Measurements from ENCODE around the gene POU2F2. TPM values are rescaled to one million over a fixed set of nuclear protein-coding genes. Genes with fewer than 3 reads are reported as not detected.
"Not testable (repeated sequence)": the region's sequence is repeated elsewhere in the genome, so short reads cannot be mapped to it uniquely, and the experiment has no call there.

The POU2F2 gene
- total and polyA plus RNA-seq, 3 experiments from 2014 or later, result 8.5 to 47.9 (median 46.7) TPM

DNA sequence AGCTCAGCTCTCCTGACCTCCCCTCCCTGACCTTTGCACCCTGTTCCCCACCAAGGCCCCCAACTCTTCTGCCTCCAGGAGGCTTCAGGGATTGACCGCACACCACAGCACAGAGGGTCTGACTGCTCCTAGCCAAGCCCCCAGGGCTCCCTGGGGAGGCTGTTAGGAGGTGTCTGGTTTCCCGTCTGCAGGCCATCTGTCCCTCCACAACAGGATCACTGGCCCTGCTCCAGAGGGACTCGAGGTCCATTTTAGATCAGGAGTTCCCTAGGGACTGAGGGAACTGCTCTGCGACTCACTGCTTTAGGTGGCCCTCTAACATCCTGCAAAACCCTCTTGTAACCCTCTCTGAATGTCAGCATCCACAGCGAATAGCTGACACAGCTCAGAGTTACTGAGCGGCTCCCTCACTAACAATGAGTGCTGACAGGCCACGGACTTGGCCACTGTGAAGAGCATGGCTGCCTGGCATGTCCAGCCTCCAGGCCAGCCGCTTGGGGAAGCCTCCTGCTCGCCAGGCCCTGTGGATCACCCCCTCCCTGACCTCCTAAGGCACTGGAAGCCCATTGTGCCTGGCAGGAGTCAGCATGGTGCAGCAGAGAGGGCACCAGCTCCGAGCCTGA, 79.9 kb downstream of the POU2F2 start:
- Histone ChIP-seq H3K36me3 (ENCODE audit: insufficient read depth, low read length) (no peaks in the 10 kb centered on the region), H3K9me3 (ENCODE audit: low read length) (no peaks in the 10 kb centered on the region), H3K27ac (ENCODE audit: low read depth, low read length) (no peak overlapping the region), H3K4me3 (ENCODE audit: low read length) (no peak overlapping the region), H3K4me1 (ENCODE audit: insufficient read depth, low read length) (no peaks in the 10 kb centered on the region), H3K27me3 (ENCODE audit: insufficient read depth, low read length, poor library complexity, severe bottlenecking) (no peaks in the 10 kb centered on the region)
- Mint-ChIP-seq H3K27ac (no peak overlapping the region), H3K36me3 (no peaks in the 10 kb centered on the region), H3K27me3 (peaks cover 0 to 9% of the 10 kb centered on the region in 2 donors), H3K9me3 (no peaks in the 10 kb centered on the region), H3K4me3 (no peak overlapping the region), H3K4me1 (peaks cover 7 to 9% (median 9%) of the 10 kb centered on the region in 3 donors)
- no peak for DNase-seq
- CTCF ChIA-PET, result interaction anchor here (1.1 kb wide), 1 partner anchor 17 kb away, joined by 3 read pairs; no protein-coding TSS in a partner anchor
- POLR2A ChIA-PET, result no interaction called here

DNA sequence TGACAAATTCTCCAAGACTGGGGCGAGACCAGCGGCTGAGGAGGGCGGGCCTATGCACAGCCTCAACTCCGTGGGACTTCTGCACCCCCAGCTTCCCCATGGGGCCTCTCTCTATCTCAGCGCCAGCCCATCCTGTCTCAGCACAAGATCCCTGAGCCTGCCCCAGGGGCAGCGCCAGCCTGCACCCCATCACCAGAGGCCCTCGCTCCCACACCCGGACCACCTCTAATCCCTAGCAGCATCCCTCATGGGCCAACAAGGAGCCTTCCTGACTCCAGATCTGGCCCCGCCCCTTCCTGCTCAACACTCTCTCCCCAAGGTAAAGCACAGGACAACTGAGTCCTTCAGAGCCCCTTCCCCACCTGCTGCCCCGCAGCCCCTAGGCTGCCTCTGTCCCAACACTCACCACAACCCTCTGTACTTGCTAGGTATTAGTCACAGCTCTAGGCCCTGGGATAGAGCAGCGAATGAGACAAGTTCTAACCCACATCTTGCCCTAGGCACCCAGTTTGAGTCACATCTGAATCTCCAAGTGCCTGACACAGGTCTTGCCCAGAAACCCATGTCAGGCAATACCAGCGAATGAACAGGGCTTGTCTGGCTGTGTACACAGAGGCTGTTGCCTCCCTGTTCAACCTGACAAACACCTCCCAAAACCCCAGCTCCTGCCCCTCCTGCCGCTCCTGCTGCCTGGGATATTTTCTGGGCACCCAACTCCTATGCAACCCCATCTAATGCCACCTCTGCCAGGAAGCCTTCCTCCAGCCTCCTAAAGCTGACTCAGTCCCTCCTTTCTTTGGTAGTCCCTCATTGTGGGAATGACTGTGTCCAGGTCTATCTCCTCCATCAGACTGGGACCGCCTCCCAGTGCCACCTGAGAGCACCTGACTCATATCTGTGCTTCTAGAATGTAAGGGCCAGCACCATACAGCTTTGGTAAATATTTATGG, 80.8 kb downstream of the POU2F2 start:
- Mint-ChIP-seq H3K27me3 (peaks cover 0 to 9% of the 10 kb centered on the region in 2 donors), H3K27ac (peak overlapping the region in 2 of 8 donors; percentile 40 to 53), H3K4me3 (no peak overlapping the region), H3K4me1 (peaks cover 7 to 9% (median 9%) of the 10 kb centered on the region in 3 donors), H3K9me3 (no peaks in the 10 kb centered on the region), H3K36me3 (no peaks in the 10 kb centered on the region)
- H3K4me1 ChIP-seq (ENCODE audit: insufficient read depth, low read length), result no peaks in the 10 kb centered on the region
- DNase-seq, result no peak
- H3K27ac ChIP-seq (ENCODE audit: low read depth, low read length), result no peak overlapping the region
- H3K9me3 ChIP-seq (ENCODE audit: low read length), result no peaks in the 10 kb centered on the region
- H3K27me3 ChIP-seq (ENCODE audit: insufficient read depth, low read length, poor library complexity, severe bottlenecking), result no peaks in the 10 kb centered on the region
- no peaks in the 10 kb centered on the region for H3K36me3 ChIP-seq (ENCODE audit: insufficient read depth, low read length)
- ChIA-PET POLR2A (no interaction called here), CTCF (no interaction called here)
- H3K4me3 ChIP-seq (ENCODE audit: low read length), result no peak overlapping the region

DNA sequence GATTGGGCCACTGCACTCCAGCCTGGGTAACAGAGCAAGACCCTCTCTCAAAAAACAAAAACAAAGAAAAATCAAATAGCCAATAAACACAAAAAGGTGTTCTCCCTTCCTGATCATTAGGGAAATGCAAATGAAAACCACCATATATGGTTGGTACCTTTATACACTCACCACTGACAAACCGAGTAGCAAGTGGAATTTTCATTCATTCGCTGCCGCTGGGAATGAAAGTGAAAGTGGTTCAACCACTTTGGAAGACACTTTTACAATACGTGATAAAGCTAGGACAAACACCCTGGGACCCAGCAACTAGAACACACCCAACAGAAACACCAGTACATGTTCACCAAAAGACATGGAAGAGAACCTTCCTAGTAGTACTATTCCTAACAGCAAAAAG, 83.3 kb downstream of the POU2F2 start:
- Mint-ChIP-seq H3K9me3 (no peaks in the 10 kb centered on the region), H3K27me3 (peaks cover 0 to 6% of the 10 kb centered on the region in 2 donors), H3K36me3 (no peaks in the 10 kb centered on the region), H3K27ac (peak overlapping the region in 3 of 8 donors; percentile 58 to 79 (median 78)), H3K4me3 (peak overlapping the region in 6 of 7 donors; percentile 32 to 70 (median 66)), H3K4me1 (peaks cover 7 to 9% (median 9%) of the 10 kb centered on the region in 3 donors)
- POLR2A ChIA-PET, result no interaction called here
- Histone ChIP-seq H3K36me3 (ENCODE audit: insufficient read depth, low read length) (no peaks in the 10 kb centered on the region), H3K4me1 (ENCODE audit: insufficient read depth, low read length) (no peaks in the 10 kb centered on the region), H3K27me3 (ENCODE audit: insufficient read depth, low read length, poor library complexity, severe bottlenecking) (no peaks in the 10 kb centered on the region), H3K4me3 (ENCODE audit: low read length) (peak overlapping the region; percentile 9), H3K27ac (ENCODE audit: low read depth, low read length) (no peak overlapping the region), H3K9me3 (ENCODE audit: low read length) (no peaks in the 10 kb centered on the region)
- CTCF ChIA-PET, result no interaction called here
- DNase-seq, result no peak

DNA sequence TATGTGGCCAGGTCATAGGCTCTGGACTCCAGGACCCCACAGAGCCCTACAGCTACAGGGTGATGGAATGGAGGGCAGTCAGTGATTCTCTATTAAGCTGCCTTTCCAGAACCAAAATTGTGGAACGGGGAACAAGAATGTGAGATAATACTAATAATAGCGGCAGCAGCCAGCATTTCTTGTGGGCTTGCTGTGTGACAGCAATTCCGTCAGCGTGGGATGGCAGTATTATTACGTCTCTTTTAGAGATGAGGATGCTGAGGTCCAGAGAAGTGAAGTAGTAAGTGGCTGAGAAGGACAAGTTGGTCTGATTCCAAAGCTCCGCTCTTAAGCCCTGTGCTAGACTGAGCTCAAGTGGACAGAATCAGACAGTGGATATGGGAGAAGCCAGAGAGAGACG, 86.7 kb downstream of the POU2F2 start:
- no peak overlapping the region for H3K27ac Mint-ChIP-seq
- H3K9me3 Mint-ChIP-seq, result no peaks in the 10 kb centered on the region
- Histone ChIP-seq H3K27me3 (ENCODE audit: insufficient read depth, low read length, poor library complexity, severe bottlenecking) (no peaks in the 10 kb centered on the region), H3K4me3 (ENCODE audit: low read length) (no peak overlapping the region), H3K36me3 (ENCODE audit: insufficient read depth, low read length) (no peaks in the 10 kb centered on the region), H3K4me1 (ENCODE audit: insufficient read depth, low read length) (no peaks in the 10 kb centered on the region), H3K27ac (ENCODE audit: low read depth, low read length) (no peak overlapping the region), H3K9me3 (ENCODE audit: low read length) (no peaks in the 10 kb centered on the region)
- H3K4me1 Mint-ChIP-seq, result peaks cover 7 to 9% (median 9%) of the 10 kb centered on the region in 3 donors
- DNase-seq, result no peak
- CTCF ChIA-PET, result interaction anchor here (1.8 kb wide), 1 partner anchor 11 kb away, joined by 8 read pairs; no protein-coding TSS in a partner anchor
- POLR2A ChIA-PET, result no interaction called here
- peaks cover 0 to 4% of the 10 kb centered on the region in 2 donors for H3K27me3 Mint-ChIP-seq
- no peak overlapping the region for H3K4me3 Mint-ChIP-seq
- no peaks in the 10 kb centered on the region for H3K36me3 Mint-ChIP-seq

DNA sequence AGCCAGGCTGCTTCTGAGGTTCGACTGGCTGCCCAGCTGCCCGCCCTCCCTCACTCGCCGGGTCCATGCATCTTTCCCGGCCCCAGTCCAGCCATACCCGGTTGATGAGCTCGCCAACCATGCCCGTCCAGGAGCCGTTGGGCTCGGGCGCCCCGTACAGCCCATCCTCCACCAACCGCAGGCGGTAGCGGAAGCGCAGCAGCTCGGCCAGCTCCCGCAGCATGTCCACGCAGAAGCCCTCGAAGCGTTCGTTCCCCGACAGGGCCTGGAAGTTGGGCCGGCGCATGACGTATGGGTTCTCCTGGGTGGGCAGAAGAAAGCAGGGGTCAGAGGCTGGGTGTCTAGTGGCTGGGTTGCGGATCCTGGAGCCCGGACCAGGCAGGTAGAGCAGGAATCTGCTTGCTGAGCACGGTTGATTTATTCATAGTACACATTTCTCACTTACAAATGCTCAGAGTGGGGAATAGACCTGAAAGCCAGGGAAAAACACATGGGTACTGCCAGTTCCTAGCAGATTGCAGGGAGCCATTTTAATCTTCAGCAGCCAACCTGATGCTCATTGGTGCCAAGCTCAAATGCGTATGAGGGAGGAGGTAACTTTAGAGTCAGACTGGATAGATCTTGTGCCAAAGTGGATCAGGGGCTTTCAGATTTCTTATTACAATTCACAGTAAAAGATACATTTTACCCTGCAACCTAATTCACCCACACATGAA, 89.6 kb downstream of the POU2F2 start:
- H3K36me3 ChIP-seq (ENCODE audit: insufficient read depth, low read length), result no peaks in the 10 kb centered on the region
- DNase-seq, result no peak
- Mint-ChIP-seq H3K27ac (no peak overlapping the region), H3K9me3 (no peaks in the 10 kb centered on the region), H3K36me3 (no peaks in the 10 kb centered on the region), H3K4me3 (no peak overlapping the region), H3K4me1 (no peaks in the 10 kb centered on the region), H3K27me3 (peaks cover 4 to 7% of the 10 kb centered on the region in 2 donors)
- ChIA-PET POLR2A (no interaction called here), CTCF (interaction anchor here (1.0 to 1.8 kb wide), 3 partner anchors 8 to 35 kb away, joined by 3 to 6 read pairs (median 4); no protein-coding TSS in a partner anchor)
- no peaks in the 10 kb centered on the region for H3K9me3 ChIP-seq (ENCODE audit: low read length)
- H3K4me1 ChIP-seq (ENCODE audit: insufficient read depth, low read length), result no peaks in the 10 kb centered on the region
- H3K27me3 ChIP-seq (ENCODE audit: insufficient read depth, low read length, poor library complexity, severe bottlenecking), result no peaks in the 10 kb centered on the region
- no peak overlapping the region for H3K27ac ChIP-seq (ENCODE audit: low read depth, low read length)
- H3K4me3 ChIP-seq (ENCODE audit: low read length), result no peak overlapping the region

DNA sequence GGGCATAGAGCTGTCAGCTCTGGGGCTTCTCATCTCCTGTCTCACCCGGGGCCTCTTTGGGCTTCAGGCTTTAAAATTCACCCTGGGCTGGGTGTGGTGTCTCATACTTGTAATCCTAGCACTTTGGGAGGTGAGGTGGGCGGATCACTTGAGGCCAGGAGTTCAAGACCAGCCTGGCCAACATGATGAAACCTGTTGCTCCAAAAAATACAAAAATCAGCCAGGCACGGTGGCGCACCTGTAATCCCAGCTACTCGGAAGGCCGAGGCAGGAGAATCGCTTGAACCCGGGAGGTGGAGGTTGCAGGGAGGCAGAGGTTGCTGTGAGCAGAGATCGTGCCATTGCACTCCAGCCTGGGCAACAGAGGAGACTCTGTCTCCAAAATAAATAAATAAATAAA, 91.8 kb downstream of the POU2F2 start:
- H3K36me3 ChIP-seq (ENCODE audit: insufficient read depth, low read length); H3K9me3 Mint-ChIP-seq; H3K4me1 ChIP-seq (ENCODE audit: insufficient read depth, low read length); H3K4me3 ChIP-seq (ENCODE audit: low read length); CTCF ChIA-PET; H3K4me3 Mint-ChIP-seq; H3K9me3 ChIP-seq (ENCODE audit: low read length); H3K36me3 Mint-ChIP-seq; H3K27me3 Mint-ChIP-seq; H3K27ac ChIP-seq (ENCODE audit: low read depth, low read length); POLR2A ChIA-PET; H3K27me3 ChIP-seq (ENCODE audit: insufficient read depth, low read length, poor library complexity, severe bottlenecking); DNase-seq; H3K4me1 Mint-ChIP-seq: not testable (repeated sequence)
- H3K27ac Mint-ChIP-seq, result peak overlapping the region in 1 of 8 donors; percentile 69

DNA sequence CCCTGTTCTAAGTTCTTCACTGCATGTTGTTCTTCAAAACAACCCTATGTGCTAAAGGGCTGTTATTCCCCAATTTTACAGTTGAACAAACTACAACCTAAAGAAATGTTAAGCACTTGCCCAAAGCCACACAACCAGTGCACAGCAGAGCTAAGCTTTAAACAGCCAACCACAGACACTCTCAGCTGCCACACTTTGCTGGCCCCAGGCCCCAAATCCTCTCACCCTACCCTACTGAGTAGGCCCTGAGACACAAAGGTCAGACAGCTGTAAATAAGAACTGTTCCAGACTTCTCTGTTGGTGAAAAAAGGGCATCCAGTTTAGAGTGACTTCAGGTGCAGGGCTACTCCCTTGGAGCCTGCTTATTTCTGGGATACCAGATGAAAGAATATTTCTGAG, 92.2 kb downstream of the POU2F2 start:
- H3K4me3 Mint-ChIP-seq, result no peak overlapping the region
- POLR2A ChIA-PET, result no interaction called here

DNA sequence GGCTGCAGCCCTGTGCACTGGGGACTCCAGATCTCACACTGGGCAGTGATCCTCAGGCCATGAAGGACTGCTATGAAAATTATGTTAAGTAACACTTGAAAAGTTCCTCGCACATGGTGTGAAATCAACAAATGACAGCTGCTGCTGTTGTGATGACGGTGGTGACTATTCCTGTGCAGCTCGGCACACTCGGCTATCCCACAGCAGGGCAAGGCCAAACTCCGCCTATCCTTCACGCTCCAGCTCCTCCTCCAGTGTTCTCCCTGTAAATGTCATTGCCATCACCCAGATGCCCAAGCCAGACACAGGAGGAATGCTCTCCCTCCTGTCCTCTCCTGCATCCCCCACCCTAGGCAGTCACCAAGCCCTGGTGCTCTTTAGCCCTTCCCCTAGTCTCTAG, 93.6 kb downstream of the POU2F2 start:
- Mint-ChIP-seq H3K4me1 (peaks cover 2 to 8% (median 5%) of the 10 kb centered on the region in 3 donors), H3K27me3 (peaks cover 9% of the 10 kb centered on the region in 2 donors), H3K9me3 (no peaks in the 10 kb centered on the region), H3K27ac (no peak overlapping the region), H3K36me3 (no peaks in the 10 kb centered on the region), H3K4me3 (no peak overlapping the region)
- CTCF ChIA-PET, result no interaction called here
- POLR2A ChIA-PET, result no interaction called here
- Histone ChIP-seq H3K27me3 (ENCODE audit: insufficient read depth, low read length, poor library complexity, severe bottlenecking) (no peaks in the 10 kb centered on the region), H3K27ac (ENCODE audit: low read depth, low read length) (no peak overlapping the region), H3K4me1 (ENCODE audit: insufficient read depth, low read length) (no peaks in the 10 kb centered on the region), H3K9me3 (ENCODE audit: low read length) (no peaks in the 10 kb centered on the region), H3K4me3 (ENCODE audit: low read length) (no peak overlapping the region), H3K36me3 (ENCODE audit: insufficient read depth, low read length) (no peaks in the 10 kb centered on the region)
- DNase-seq, result no peak

More for the DNA sequence above, 92.2 kb downstream of the POU2F2 start:
- Histone ChIP-seq H3K36me3 (ENCODE audit: insufficient read depth, low read length) (no peaks in the 10 kb centered on the region), H3K4me3 (ENCODE audit: low read length) (no peak overlapping the region), H3K4me1 (ENCODE audit: insufficient read depth, low read length) (no peaks in the 10 kb centered on the region), H3K9me3 (ENCODE audit: low read length) (no peaks in the 10 kb centered on the region), H3K27ac (ENCODE audit: low read depth, low read length) (no peak overlapping the region), H3K27me3 (ENCODE audit: insufficient read depth, low read length, poor library complexity, severe bottlenecking) (no peaks in the 10 kb centered on the region)
- H3K4me1 Mint-ChIP-seq, result peaks cover 0 to 1% (median 0%) of the 10 kb centered on the region in 3 donors
- DNase-seq, result no peak
- no peaks in the 10 kb centered on the region for H3K9me3 Mint-ChIP-seq
- no peaks in the 10 kb centered on the region for H3K36me3 Mint-ChIP-seq
- peaks cover 4 to 7% of the 10 kb centered on the region in 2 donors for H3K27me3 Mint-ChIP-seq
- peak overlapping the region in 1 of 8 donors; percentile 50 for H3K27ac Mint-ChIP-seq
- CTCF ChIA-PET, result no interaction called here
